ENCODE measurements around the gene RAB3IL1. TPM values are rescaled to one million over a fixed set of nuclear protein-coding genes. Genes with fewer than 3 reads are reported as not detected.
"Not testable (repeated sequence)": the region's sequence is repeated elsewhere in the genome, so short reads cannot be mapped to it uniquely, and the experiment has no call there.

Gene RAB3IL1
- total RNA-seq, 1 donor from 2014 or later = 36.5 TPM

GRCh38 chr11:61887839-61888494 lies 29.4 kb downstream of the RAB3IL1 start:
- DNase-seq (ENCODE audit: low spot score) = no peak

GRCh38 chr11:61886643-61887042 lies 30.7 kb downstream of the RAB3IL1 start:
- DNase-seq (ENCODE audit: low spot score) = no peak

GRCh38 chr11:61885784-61886580 lies 31.4 kb downstream of the RAB3IL1 start:
- no peak for DNase-seq (ENCODE audit: low spot score)

- DNase-seq (ENCODE audit: low spot score) = no peak
Observed at GRCh38 chr11:61885166-61885778, 32.1 kb downstream of the RAB3IL1 start.

GRCh38 chr11:61883947-61884346 lies 33.4 kb downstream of the RAB3IL1 start:
- no peak for DNase-seq (ENCODE audit: low spot score)

GRCh38 chr11:61883327-61883726 lies 34.0 kb downstream of the RAB3IL1 start:
- DNase-seq (ENCODE audit: low spot score) = no peak

GRCh38 chr11:61882879-61883278 lies 34.5 kb downstream of the RAB3IL1 start:
- DNase-seq (ENCODE audit: low spot score) = no peak

GRCh38 chr11:61882267-61882666 lies 35.1 kb downstream of the RAB3IL1 start:
- not testable (repeated sequence) for DNase-seq (ENCODE audit: low spot score)

- DNase-seq (ENCODE audit: low spot score) = no peak
Observed at GRCh38 chr11:61881397-61881796, 36.0 kb downstream of the RAB3IL1 start.

- no peak for DNase-seq (ENCODE audit: low spot score)
Observed at GRCh38 chr11:61880454-61880853, 36.9 kb downstream of the RAB3IL1 start.

GRCh38 chr11:61880031-61880430 lies 37.3 kb downstream of the RAB3IL1 start:
- DNase-seq (ENCODE audit: low spot score) = no peak

- no peak for DNase-seq (ENCODE audit: low spot score)
Observed at GRCh38 chr11:61879152-61879551, 38.2 kb downstream of the RAB3IL1 start.

GRCh38 chr11:61875698-61876097 lies 41.7 kb downstream of the RAB3IL1 start:
- DNase-seq (ENCODE audit: low spot score) = no peak

GRCh38 chr11:61874853-61875252 lies 42.5 kb downstream of the RAB3IL1 start:
- no peak for DNase-seq (ENCODE audit: low spot score)

GRCh38 chr11:61874377-61874809 lies 43.0 kb downstream of the RAB3IL1 start:
- no peak for DNase-seq (ENCODE audit: low spot score)

GRCh38 chr11:61873588-61874376 lies 43.6 kb downstream of the RAB3IL1 start:
- no peak for DNase-seq (ENCODE audit: low spot score)

- DNase-seq (ENCODE audit: low spot score) = no peak
Observed at GRCh38 chr11:61872935-61873565, 44.3 kb downstream of the RAB3IL1 start.

GRCh38 chr11:61871158-61871597 lies 46.2 kb downstream of the RAB3IL1 start:
- peak; percentile 95 for DNase-seq (ENCODE audit: low spot score)

- no peak for DNase-seq (ENCODE audit: low spot score)
Observed at GRCh38 chr11:61870541-61871031, 46.8 kb downstream of the RAB3IL1 start.

GRCh38 chr11:61869708-61870451 lies 47.5 kb downstream of the RAB3IL1 start:
- DNase-seq (ENCODE audit: low spot score) = no peak
